PFSK-1 (cell line): ENCODE results near the gene CACNA1A.

Experiments used
- FOXP2 ChIP-seq: optimal IDR thresholded peaks from 2 replicates; pipeline ENCODE3; 2011; ENCODE audit warnings: borderline replicate concordance, control low read depth, inconsistent platforms; ENCODE audit not compliant: insufficient read depth; ENCODE audit errors: extremely low read length, extremely low read depth
- POLR2AphosphoS5 ChIP-seq: IDR thresholded peaks from 2 replicates; pipeline ENCODE4 v1.6.1; 2012; ENCODE audit warnings: low read depth, mild to moderate bottlenecking, control low read depth, low read length, moderate library complexity
- TF ChIP-seq, protein P1 (sequence below), 2 experiments: IDR thresholded peaks; 2 replicates each; pipeline versions ENCODE4 v1.6.1 to v1.8.0; 2011 to 2012; ENCODE audit warnings: low read depth in 2 of 2, low read length in 2 of 2, control low read depth in 1 of 2, inconsistent platforms in 1 of 2, mild to moderate bottlenecking in 1 of 2, moderate library complexity in 1 of 2; ENCODE audit not compliant: insufficient read depth in 1 of 2

DNA sequence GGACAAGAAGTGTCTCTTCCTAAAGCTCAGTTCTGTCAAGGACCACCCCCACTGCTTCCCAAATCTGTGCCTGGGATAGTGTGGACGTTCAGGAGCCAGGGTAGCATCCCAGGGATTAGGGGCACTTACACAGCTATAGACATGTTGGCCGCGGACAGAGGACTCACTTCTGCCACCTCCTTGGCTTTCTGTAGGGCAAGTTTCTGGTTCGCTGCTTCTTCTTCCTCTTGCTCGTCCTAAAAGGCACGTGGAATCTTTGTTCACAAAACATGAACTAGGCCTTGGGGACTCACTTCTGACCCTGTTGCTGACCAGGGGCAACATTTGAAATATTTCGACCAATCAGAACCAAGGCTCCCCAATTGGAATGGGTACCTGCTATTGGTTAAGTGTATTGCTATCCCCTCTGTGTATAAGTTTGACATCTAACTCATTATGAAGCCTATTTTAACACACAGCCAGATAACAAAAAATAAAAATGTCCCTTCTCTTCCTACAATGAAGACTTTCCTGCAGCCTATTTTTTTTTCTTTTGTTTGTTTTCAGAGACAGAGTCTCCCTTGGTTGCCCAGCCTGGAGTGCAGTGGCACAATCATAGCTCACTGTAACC is 205.8 kb downstream of the CACNA1A start:
- TF ChIP-seq, protein P1, sequence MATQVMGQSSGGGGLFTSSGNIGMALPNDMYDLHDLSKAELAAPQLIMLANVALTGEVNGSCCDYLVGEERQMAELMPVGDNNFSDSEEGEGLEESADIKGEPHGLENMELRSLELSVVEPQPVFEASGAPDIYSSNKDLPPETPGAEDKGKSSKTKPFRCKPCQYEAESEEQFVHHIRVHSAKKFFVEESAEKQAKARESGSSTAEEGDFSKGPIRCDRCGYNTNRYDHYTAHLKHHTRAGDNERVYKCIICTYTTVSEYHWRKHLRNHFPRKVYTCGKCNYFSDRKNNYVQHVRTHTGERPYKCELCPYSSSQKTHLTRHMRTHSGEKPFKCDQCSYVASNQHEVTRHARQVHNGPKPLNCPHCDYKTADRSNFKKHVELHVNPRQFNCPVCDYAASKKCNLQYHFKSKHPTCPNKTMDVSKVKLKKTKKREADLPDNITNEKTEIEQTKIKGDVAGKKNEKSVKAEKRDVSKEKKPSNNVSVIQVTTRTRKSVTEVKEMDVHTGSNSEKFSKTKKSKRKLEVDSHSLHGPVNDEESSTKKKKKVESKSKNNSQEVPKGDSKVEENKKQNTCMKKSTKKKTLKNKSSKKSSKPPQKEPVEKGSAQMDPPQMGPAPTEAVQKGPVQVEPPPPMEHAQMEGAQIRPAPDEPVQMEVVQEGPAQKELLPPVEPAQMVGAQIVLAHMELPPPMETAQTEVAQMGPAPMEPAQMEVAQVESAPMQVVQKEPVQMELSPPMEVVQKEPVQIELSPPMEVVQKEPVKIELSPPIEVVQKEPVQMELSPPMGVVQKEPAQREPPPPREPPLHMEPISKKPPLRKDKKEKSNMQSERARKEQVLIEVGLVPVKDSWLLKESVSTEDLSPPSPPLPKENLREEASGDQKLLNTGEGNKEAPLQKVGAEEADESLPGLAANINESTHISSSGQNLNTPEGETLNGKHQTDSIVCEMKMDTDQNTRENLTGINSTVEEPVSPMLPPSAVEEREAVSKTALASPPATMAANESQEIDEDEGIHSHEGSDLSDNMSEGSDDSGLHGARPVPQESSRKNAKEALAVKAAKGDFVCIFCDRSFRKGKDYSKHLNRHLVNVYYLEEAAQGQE (IDR thresholded peaks at IDR 0.05; ENCODE audit: insufficient read depth in 1 of 2, low read depth in 2 of 2, low read length in 2 of 2) = no peak
- TF ChIP-seq FOXP2 = no peak
- no peak for TF ChIP-seq POLR2AphosphoS5
